WTC11 (cell line): ENCODE measurements around the gene CEP57. TPM values are rescaled to one million over a fixed set of nuclear protein-coding genes. Genes with fewer than 3 reads are reported as not detected.

Source experiments
- ATAC-seq: fragments of 200-7000 bp; cut with Tn5 transposase; 2 replicates; pipeline ENCODE4 v1.10.0; 2021; ENCODE audit warnings: mild to moderate bottlenecking, moderate library complexity
- CTCF ChIA-PET: fragments of 300-600 bp; sonication (Branson Sonifier 250); formaldehyde crosslinking; loops from one replicate; lab custom pipeline; 2021; ENCODE audit warnings: antibody characterized with exemption; lab: Charles Lee
- POLR2A ChIA-PET: fragments of 350-600 bp; sonication (Branson Sonifier 250); formaldehyde crosslinking; loops from one replicate; lab custom pipeline; 2021; ENCODE audit warnings: antibody characterized with exemption; lab: Charles Lee
- DNase-seq: peaks from one replicate; pipeline ENCODE4 v3.0.0; 2021; ENCODE audit warnings: low spot score
- H3K27ac Mint-ChIP-seq: 2 replicates; pipeline ENCODE4 v1.8.0; 2021; ENCODE audit warnings: mixed read lengths
- H3K27me3 Mint-ChIP-seq: 2 replicates; pipeline ENCODE4 v1.8.0; 2021; ENCODE audit warnings: low read depth, mild to moderate bottlenecking, moderate library complexity, mixed read lengths
- H3K36me3 Mint-ChIP-seq: 2 replicates; pipeline ENCODE4 v1.8.0; 2021; ENCODE audit warnings: mixed read lengths
- H3K4me1 Mint-ChIP-seq: 2 replicates; pipeline ENCODE4 v1.8.0; 2022; ENCODE audit warnings: mixed read lengths
- H3K4me3 Mint-ChIP-seq: 2 replicates; pipeline ENCODE4 v1.8.0; 2021; ENCODE audit warnings: mild to moderate bottlenecking, moderate library complexity, mixed read lengths
- H3K9me3 Mint-ChIP-seq: 2 replicates; pipeline ENCODE4 v1.8.0; 2021; ENCODE audit warnings: mixed read lengths
- GABPB1 ChIP-seq: sonication (generic); formaldehyde crosslinking; IDR thresholded peaks from 2 replicates; pipeline ENCODE4 v1.8.1; 2023; ENCODE audit warnings: mild to moderate bottlenecking, missing genetic modification reagents
- MYBL2 ChIP-seq: sonication (generic); formaldehyde crosslinking; IDR thresholded peaks from 2 replicates; pipeline ENCODE4 v1.8.1; 2023; ENCODE audit warnings: mild to moderate bottlenecking, moderate library complexity, missing genetic modification reagents
- NFYB ChIP-seq: sonication (generic); formaldehyde crosslinking; conservative IDR thresholded peaks from 2 replicates; pipeline ENCODE4 v1.8.0; 2022; ENCODE audit warnings: low read depth, missing genetic modification reagents
- NR3C1 ChIP-seq: sonication (generic); formaldehyde crosslinking; conservative IDR thresholded peaks from 2 replicates; pipeline ENCODE4 v1.8.1; 2023; ENCODE audit warnings: low read depth, mild to moderate bottlenecking, missing genetic modification reagents
- RORB ChIP-seq: fragments of 250-450 bp; sonication (Bioruptor Pico); IDR thresholded peaks from 2 replicates; pipeline ENCODE4 v1.9.0; 2021; ENCODE audit warnings: mild to moderate bottlenecking
- SOX15 ChIP-seq: fragments of 250-450 bp; sonication (Bioruptor Pico); IDR thresholded peaks from 2 replicates; pipeline ENCODE4 v1.9.0; 2021; ENCODE audit warnings: mild to moderate bottlenecking
- SP1 ChIP-seq: sonication (generic); formaldehyde crosslinking; conservative IDR thresholded peaks from 2 replicates; pipeline ENCODE4 v1.8.1; 2022; ENCODE audit warnings: missing genetic modification reagents
- ZBTB21 ChIP-seq: sonication (generic); formaldehyde crosslinking; IDR thresholded peaks from 2 replicates; pipeline ENCODE4 v1.8.1; 2023; ENCODE audit warnings: mild to moderate bottlenecking, missing genetic modification reagents, borderline replicate concordance
- ZNF121 ChIP-seq: sonication (generic); formaldehyde crosslinking; IDR thresholded peaks from 2 replicates; pipeline ENCODE4 v1.8.0; 2023; ENCODE audit warnings: missing genetic modification reagents
- ZNF317 ChIP-seq: sonication (generic); formaldehyde crosslinking; IDR thresholded peaks from 2 replicates; pipeline ENCODE4 v1.8.1; 2023; ENCODE audit warnings: low read depth, mild to moderate bottlenecking, moderate library complexity, missing genetic modification reagents, borderline replicate concordance
- ZNF416 ChIP-seq: fragments of 250-450 bp; sonication (Bioruptor Pico); IDR thresholded peaks from 2 replicates; pipeline ENCODE4 v1.9.0; 2021; ENCODE audit warnings: mild to moderate bottlenecking, inconsistent platforms
- total RNA-seq: library from RNA; stranded (reverse); gene quantifications from 3 replicates; pipeline ENCODE4 v1.2.3, GENCODE V29; 2021
- TF ChIP-seq, protein P1 (sequence below): sonication (generic); formaldehyde crosslinking; IDR thresholded peaks from 2 replicates; pipeline ENCODE4 v1.8.0; 2023; ENCODE audit warnings: missing genetic modification reagents, mild to moderate bottlenecking, borderline replicate concordance
- TF ChIP-seq, protein P2 (sequence below): sonication (generic); formaldehyde crosslinking; IDR thresholded peaks from 2 replicates; pipeline ENCODE4 v1.8.0; 2023; ENCODE audit warnings: missing genetic modification reagents
- TF ChIP-seq, protein P3 (sequence below): sonication (generic); formaldehyde crosslinking; IDR thresholded peaks from 2 replicates; pipeline ENCODE4 v1.8.1; 2023; ENCODE audit warnings: mild to moderate bottlenecking, missing genetic modification reagents, moderate library complexity
- TF ChIP-seq, protein P4 (sequence below): sonication (generic); formaldehyde crosslinking; conservative IDR thresholded peaks from 2 replicates; pipeline ENCODE4 v1.8.1; 2022; ENCODE audit warnings: mild to moderate bottlenecking, missing genetic modification reagents
- TF ChIP-seq, protein P5 (sequence below): fragments of 200-600 bp; IDR thresholded peaks from 2 replicates; pipeline ENCODE4 v1.8.0; 2022; ENCODE audit warnings: antibody characterized with exemption

Gene CEP57
- total RNA-seq, 1 experiment from 2014 or later = 70.7 TPM

DNA sequence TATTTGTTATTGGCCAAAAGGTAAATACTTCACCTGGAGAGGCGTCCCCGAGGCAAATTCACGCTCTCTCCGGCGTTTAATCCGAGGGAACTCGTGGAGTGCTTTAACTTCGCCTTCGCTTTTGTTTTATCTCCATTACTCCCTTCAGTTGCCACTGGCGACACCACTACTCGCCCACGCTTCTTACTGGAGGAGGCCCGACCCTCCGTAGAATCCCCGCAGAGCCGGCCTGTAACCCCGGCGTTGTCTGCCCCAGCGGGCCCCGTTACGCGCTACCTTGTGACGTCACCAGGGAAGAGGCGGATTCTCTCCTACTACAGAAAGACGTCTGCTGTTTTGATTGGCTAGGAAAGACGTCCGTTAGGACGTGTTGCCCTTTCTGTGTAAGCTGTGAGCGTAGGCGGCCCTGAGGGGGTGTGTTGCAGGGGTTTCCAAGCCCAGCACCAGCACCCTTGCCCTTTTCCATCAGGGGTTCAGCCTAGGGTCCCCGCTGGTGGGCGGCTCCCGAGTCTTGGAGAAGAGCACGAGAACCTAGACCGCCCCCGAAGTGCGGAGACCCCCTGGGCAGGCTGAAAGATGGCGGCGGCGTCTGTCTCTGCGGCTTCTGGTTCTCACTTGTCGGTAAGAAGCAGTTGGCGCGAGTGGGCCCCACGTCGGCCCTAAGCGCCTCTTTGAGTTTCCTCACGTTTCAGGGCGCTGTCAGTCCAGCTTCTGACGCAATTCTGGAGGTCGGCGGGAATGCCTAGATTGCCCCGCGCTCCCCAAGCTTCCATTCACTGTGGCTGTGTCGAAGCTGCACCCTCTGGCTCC, at the start of gene CEP57 (continued):
- TF ChIP-seq, protein P1, sequence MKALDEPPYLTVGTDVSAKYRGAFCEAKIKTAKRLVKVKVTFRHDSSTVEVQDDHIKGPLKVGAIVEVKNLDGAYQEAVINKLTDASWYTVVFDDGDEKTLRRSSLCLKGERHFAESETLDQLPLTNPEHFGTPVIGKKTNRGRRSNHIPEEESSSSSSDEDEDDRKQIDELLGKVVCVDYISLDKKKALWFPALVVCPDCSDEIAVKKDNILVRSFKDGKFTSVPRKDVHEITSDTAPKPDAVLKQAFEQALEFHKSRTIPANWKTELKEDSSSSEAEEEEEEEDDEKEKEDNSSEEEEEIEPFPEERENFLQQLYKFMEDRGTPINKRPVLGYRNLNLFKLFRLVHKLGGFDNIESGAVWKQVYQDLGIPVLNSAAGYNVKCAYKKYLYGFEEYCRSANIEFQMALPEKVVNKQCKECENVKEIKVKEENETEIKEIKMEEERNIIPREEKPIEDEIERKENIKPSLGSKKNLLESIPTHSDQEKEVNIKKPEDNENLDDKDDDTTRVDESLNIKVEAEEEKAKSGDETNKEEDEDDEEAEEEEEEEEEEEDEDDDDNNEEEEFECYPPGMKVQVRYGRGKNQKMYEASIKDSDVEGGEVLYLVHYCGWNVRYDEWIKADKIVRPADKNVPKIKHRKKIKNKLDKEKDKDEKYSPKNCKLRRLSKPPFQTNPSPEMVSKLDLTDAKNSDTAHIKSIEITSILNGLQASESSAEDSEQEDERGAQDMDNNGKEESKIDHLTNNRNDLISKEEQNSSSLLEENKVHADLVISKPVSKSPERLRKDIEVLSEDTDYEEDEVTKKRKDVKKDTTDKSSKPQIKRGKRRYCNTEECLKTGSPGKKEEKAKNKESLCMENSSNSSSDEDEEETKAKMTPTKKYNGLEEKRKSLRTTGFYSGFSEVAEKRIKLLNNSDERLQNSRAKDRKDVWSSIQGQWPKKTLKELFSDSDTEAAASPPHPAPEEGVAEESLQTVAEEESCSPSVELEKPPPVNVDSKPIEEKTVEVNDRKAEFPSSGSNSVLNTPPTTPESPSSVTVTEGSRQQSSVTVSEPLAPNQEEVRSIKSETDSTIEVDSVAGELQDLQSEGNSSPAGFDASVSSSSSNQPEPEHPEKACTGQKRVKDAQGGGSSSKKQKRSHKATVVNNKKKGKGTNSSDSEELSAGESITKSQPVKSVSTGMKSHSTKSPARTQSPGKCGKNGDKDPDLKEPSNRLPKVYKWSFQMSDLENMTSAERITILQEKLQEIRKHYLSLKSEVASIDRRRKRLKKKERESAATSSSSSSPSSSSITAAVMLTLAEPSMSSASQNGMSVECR (CRISPR knock-in tag) = peak; percentile 23; the same call in 1 of the 2 replicates
- TF ChIP-seq, protein P2, sequence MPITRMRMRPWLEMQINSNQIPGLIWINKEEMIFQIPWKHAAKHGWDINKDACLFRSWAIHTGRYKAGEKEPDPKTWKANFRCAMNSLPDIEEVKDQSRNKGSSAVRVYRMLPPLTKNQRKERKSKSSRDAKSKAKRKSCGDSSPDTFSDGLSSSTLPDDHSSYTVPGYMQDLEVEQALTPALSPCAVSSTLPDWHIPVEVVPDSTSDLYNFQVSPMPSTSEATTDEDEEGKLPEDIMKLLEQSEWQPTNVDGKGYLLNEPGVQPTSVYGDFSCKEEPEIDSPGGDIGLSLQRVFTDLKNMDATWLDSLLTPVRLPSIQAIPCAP = no peak
- TF ChIP-seq ZNF317 (CRISPR knock-in tag) = no peak
- peak; percentile 60; the same call in 1 of the 2 replicates for TF ChIP-seq SP1
- TF ChIP-seq ZNF121 = no peak
- TF ChIP-seq NFYB (CRISPR knock-in tag) = peak; percentile 60
- TF ChIP-seq, all 79 proteins: peak for 11

DNA sequence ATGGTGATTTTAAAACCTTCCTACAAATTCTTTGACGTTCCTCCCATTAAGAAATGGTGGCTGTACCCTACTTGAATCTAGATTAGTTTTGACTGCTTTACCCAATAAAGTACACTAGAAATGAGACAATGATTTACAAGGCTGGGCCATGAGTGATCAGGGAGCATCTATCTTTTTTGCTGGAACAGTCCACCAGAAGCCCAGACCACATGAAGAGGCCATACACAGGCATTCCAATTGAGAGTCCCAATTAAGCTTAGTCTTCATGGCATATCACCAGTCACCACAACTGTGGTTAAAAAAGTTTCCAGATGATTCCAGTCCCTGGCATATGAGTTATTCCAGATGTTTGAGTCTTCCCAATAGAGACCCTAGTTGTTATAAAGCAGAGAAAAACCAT, 40.2 kb upstream of the CEP57 start:
- no peaks in the 10 kb centered on the region for H3K4me1 Mint-ChIP-seq
- no peaks in the 10 kb centered on the region for H3K36me3 Mint-ChIP-seq
- H3K4me3 Mint-ChIP-seq = no peak overlapping the region
- CTCF ChIA-PET = interaction anchor here (1.3 to 2.6 kb wide), 2 partner anchors 591 to 599 kb away, joined by 5 to 7 read pairs; no protein-coding TSS in a partner anchor
- H3K9me3 Mint-ChIP-seq = no peaks in the 10 kb centered on the region; the same call in 1 of the 2 replicates
- TF ChIP-seq GABPB1 (CRISPR knock-in tag) (no peak), NR3C1 (CRISPR knock-in tag) (no peak), SOX15 (CRISPR knock-in tag) (no peak), SP1 (no peak), ZNF317 (CRISPR knock-in tag) (no peak), ZNF416 (no peak)
- TF ChIP-seq, all 79 proteins: peak for 0
- POLR2A ChIA-PET = no interaction called here
- no peak for ATAC-seq
- no peak overlapping the region for H3K27ac Mint-ChIP-seq
- no peaks in the 10 kb centered on the region for H3K27me3 Mint-ChIP-seq
- no peak for DNase-seq

DNA sequence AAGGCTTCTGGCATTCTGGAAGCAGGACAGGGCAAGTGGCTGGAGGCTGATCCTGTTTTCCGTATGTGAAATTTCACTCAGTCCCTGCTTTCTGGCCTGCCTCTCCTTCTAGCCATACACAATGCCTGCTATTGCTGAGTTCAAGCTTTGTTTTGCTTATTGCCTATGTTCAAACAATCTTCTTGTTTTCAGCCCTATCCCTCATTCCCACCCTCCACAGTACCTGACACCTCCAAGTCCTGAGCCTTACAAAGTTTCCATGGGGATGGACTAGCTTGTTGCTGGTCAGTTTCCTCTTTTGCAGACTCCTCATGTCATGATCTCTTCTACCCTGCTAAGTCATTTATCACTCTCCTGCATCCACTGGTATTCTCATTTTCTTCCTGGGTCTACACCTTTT, 38.8 kb upstream of the CEP57 start:
- TF ChIP-seq, protein P3, sequence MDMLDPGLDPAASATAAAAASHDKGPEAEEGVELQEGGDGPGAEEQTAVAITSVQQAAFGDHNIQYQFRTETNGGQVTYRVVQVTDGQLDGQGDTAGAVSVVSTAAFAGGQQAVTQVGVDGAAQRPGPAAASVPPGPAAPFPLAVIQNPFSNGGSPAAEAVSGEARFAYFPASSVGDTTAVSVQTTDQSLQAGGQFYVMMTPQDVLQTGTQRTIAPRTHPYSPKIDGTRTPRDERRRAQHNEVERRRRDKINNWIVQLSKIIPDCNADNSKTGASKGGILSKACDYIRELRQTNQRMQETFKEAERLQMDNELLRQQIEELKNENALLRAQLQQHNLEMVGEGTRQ (CRISPR knock-in tag) = no peak
- TF ChIP-seq, protein P4, sequence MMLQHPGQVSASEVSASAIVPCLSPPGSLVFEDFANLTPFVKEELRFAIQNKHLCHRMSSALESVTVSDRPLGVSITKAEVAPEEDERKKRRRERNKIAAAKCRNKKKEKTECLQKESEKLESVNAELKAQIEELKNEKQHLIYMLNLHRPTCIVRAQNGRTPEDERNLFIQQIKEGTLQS = no peak
- TF ChIP-seq ZBTB21 (CRISPR knock-in tag) (no peak), RORB (CRISPR knock-in tag) (no peak), MYBL2 (no peak), ZNF317 (CRISPR knock-in tag) (no peak)
- TF ChIP-seq, protein P5, sequence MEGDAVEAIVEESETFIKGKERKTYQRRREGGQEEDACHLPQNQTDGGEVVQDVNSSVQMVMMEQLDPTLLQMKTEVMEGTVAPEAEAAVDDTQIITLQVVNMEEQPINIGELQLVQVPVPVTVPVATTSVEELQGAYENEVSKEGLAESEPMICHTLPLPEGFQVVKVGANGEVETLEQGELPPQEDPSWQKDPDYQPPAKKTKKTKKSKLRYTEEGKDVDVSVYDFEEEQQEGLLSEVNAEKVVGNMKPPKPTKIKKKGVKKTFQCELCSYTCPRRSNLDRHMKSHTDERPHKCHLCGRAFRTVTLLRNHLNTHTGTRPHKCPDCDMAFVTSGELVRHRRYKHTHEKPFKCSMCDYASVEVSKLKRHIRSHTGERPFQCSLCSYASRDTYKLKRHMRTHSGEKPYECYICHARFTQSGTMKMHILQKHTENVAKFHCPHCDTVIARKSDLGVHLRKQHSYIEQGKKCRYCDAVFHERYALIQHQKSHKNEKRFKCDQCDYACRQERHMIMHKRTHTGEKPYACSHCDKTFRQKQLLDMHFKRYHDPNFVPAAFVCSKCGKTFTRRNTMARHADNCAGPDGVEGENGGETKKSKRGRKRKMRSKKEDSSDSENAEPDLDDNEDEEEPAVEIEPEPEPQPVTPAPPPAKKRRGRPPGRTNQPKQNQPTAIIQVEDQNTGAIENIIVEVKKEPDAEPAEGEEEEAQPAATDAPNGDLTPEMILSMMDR = no peak
- H3K9me3 Mint-ChIP-seq = no peaks in the 10 kb centered on the region; the same call in 1 of the 2 replicates
- ATAC-seq (no peak), DNase-seq (no peak)
- no peak overlapping the region for H3K4me3 Mint-ChIP-seq
- CTCF ChIA-PET = interaction anchor here (0.6 to 2.6 kb wide), 3 partner anchors 593 to 599 kb away, joined by 3 to 5 read pairs (median 3); no protein-coding TSS in a partner anchor
- H3K27me3 Mint-ChIP-seq = no peaks in the 10 kb centered on the region; the same call in 1 of the 2 replicates
- H3K4me1 Mint-ChIP-seq = no peaks in the 10 kb centered on the region
- POLR2A ChIA-PET = no interaction called here
- H3K36me3 Mint-ChIP-seq = no peaks in the 10 kb centered on the region
- no peak overlapping the region for H3K27ac Mint-ChIP-seq
